ENCODE results near the gene ACP7. TPM values are rescaled to one million over a fixed set of nuclear protein-coding genes. Genes with fewer than 3 reads are reported as not detected.

ACP7 gene
- total RNA-seq, 1 donor, result not detected

DNA sequence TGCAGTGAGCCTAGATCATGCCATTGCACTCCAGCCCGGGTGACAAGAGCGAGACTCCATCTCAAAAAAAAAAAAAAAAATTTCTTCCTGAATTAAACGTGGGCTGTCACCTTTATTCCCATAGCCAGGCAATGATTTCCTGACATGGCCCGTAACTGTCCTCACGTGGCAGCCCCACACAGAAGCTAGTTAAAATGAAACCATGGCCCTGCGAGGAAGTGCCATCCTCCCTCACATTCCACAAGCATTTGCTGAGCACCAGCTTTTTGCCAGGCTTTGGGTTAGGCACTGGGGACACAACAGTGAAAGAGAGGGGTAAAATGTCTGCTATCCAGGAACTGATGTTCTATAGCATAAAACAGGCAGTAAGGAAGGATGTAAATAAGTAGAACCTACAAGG, 38.7 kb upstream of the ACP7 start:
- H2AFZ ChIP-seq (ENCODE audit: low read length), result no peak overlapping the region
- no peak overlapping the region for H3K4me2 ChIP-seq (ENCODE audit: insufficient read depth, low read length)
- H3K4me3 ChIP-seq (ENCODE audit: insufficient read depth, low read length), result no peak overlapping the region
- H3K27me3 ChIP-seq (ENCODE audit: insufficient read depth, low read length), result no peaks in the 10 kb centered on the region
- H3K4me1 ChIP-seq (ENCODE audit: insufficient read depth, low read length), result no peaks in the 10 kb centered on the region
- H3K36me3 ChIP-seq (ENCODE audit: insufficient read depth, low read length), result no peaks in the 10 kb centered on the region
- no peaks in the 10 kb centered on the region for H4K20me1 ChIP-seq (ENCODE audit: insufficient read depth, low read length)
- no peaks in the 10 kb centered on the region for H3K79me2 ChIP-seq (ENCODE audit: insufficient read depth, low read length)
- no peak overlapping the region for H3K27ac ChIP-seq (ENCODE audit: low read depth, low read length)
- TF ChIP-seq, protein P1, sequence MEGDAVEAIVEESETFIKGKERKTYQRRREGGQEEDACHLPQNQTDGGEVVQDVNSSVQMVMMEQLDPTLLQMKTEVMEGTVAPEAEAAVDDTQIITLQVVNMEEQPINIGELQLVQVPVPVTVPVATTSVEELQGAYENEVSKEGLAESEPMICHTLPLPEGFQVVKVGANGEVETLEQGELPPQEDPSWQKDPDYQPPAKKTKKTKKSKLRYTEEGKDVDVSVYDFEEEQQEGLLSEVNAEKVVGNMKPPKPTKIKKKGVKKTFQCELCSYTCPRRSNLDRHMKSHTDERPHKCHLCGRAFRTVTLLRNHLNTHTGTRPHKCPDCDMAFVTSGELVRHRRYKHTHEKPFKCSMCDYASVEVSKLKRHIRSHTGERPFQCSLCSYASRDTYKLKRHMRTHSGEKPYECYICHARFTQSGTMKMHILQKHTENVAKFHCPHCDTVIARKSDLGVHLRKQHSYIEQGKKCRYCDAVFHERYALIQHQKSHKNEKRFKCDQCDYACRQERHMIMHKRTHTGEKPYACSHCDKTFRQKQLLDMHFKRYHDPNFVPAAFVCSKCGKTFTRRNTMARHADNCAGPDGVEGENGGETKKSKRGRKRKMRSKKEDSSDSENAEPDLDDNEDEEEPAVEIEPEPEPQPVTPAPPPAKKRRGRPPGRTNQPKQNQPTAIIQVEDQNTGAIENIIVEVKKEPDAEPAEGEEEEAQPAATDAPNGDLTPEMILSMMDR (IDR thresholded peaks at IDR 0.05; ENCODE audit: extremely low read depth, low read depth, low read length), result no peak
- no peaks in the 10 kb centered on the region for H3K9me3 ChIP-seq (ENCODE audit: low read depth, low read length)
- DNase-seq (ENCODE audit: insufficient read length, low spot score, missing footprints), result no peak

DNA sequence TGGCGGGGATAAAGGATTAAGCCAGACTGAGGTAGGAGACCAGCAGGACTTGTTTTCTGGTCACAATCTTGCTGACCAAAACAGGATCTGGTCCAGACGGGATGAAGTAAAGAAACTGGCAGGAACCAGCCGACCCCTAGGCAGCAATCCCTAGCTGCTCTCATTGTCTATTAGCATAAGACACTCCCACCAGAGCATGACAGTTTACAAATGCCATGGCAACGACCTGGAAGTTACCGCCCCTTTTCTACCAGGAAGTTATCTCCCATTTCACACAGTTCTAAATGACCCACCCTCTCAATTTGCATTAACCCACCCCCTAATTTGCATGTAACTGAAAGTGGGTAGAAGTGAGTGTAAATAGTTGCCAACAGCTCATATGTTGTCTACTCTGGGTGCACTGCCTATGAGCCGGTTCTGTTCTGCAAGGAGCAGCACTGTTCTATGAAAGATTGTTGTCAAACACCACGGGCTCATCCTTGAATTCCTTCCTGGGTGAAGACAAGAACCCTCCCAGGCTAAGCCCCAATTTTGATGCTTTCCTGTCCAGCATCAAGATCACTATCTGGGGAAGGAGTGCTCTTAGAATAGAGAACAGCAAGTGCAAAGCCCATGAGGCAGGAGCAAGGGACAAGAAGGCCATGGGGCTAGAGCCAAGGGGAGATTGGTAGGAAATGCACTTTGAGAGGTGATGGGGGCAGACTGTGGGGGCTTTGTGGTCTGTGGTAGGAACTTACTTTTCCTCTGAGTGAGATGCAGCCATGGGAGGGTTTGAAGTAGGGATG, 37.9 kb upstream of the ACP7 start:
- no peaks in the 10 kb centered on the region for H3K27me3 ChIP-seq (ENCODE audit: insufficient read depth, low read length)
- no peak for DNase-seq (ENCODE audit: insufficient read length, low spot score, missing footprints)
- H3K27ac ChIP-seq (ENCODE audit: low read depth, low read length), result no peak overlapping the region
- no peak overlapping the region for H3K4me2 ChIP-seq (ENCODE audit: insufficient read depth, low read length)
- no peak overlapping the region for H2AFZ ChIP-seq (ENCODE audit: low read length)
- no peak overlapping the region for H3K4me3 ChIP-seq (ENCODE audit: insufficient read depth, low read length)
- H3K4me1 ChIP-seq (ENCODE audit: insufficient read depth, low read length), result no peaks in the 10 kb centered on the region
- TF ChIP-seq, protein P1 (IDR thresholded peaks at IDR 0.05; ENCODE audit: extremely low read depth, low read depth, low read length), result no peak
- H3K36me3 ChIP-seq (ENCODE audit: insufficient read depth, low read length), result no peaks in the 10 kb centered on the region
- no peaks in the 10 kb centered on the region for H4K20me1 ChIP-seq (ENCODE audit: insufficient read depth, low read length)
- no peaks in the 10 kb centered on the region for H3K9me3 ChIP-seq (ENCODE audit: low read depth, low read length)
- no peaks in the 10 kb centered on the region for H3K79me2 ChIP-seq (ENCODE audit: insufficient read depth, low read length)

DNA sequence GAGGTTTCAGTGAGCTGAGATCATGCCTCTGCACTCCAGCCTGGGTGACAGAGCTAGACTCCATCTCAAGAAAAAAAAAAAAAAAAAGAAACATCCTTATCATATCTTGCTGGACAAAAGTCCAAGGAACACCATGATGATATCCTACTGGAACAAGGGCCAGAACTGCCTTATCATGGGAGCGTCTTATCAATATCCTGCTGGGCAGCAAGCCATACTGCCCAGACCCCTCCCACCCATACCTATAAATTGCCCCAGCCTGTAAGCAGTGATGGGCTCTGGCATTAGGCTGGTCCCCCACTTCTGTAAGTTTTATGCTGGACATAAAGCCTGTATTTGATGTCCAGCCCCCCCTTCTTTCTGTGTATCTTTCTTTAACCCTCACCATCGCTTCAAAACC, 37.1 kb upstream of the ACP7 start:
- Histone ChIP-seq H2AFZ (ENCODE audit: low read length) (no peak overlapping the region), H4K20me1 (ENCODE audit: insufficient read depth, low read length) (no peaks in the 10 kb centered on the region), H3K27ac (ENCODE audit: low read depth, low read length) (no peak overlapping the region), H3K36me3 (ENCODE audit: insufficient read depth, low read length) (no peaks in the 10 kb centered on the region), H3K4me1 (ENCODE audit: insufficient read depth, low read length) (no peaks in the 10 kb centered on the region), H3K4me3 (ENCODE audit: insufficient read depth, low read length) (no peak overlapping the region), H3K4me2 (ENCODE audit: insufficient read depth, low read length) (no peak overlapping the region), H3K9me3 (ENCODE audit: low read depth, low read length) (no peaks in the 10 kb centered on the region), H3K79me2 (ENCODE audit: insufficient read depth, low read length) (no peaks in the 10 kb centered on the region), H3K27me3 (ENCODE audit: insufficient read depth, low read length) (no peaks in the 10 kb centered on the region)
- no peak for DNase-seq (ENCODE audit: insufficient read length, low spot score, missing footprints)
- TF ChIP-seq, protein P1 (IDR thresholded peaks at IDR 0.05; ENCODE audit: extremely low read depth, low read depth, low read length), result no peak

DNA sequence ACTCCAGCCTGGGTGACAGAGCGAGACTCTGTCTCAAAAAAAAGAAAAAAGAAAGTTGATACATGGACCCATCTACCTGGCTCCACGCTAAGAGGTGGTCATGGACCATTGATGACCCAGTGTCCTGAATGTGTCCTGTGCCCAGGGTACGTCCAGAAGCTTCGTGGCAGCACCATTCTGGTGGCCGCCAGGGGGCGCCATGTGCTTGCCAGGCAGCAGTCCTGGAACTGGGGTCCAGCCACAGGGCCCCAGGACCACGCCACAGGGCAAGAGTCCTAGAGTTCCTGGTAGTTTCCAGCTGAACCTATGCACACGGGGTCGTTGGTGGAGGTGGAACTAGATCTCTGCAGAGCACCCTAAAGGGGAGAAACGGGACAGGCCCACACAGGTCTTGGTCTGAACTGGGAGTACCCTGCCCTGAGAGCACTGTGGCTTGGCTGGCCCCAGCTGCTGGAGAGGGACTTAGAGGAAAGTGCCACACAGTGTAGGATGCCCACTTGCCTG, 31.9 kb upstream of the ACP7 start:
- no peaks in the 10 kb centered on the region for H4K20me1 ChIP-seq (ENCODE audit: insufficient read depth, low read length)
- DNase-seq (ENCODE audit: insufficient read length, low spot score, missing footprints), result peak; percentile 74
- H3K9me3 ChIP-seq (ENCODE audit: low read depth, low read length), result peaks cover 5% of the 10 kb centered on the region
- TF ChIP-seq, protein P1 (IDR thresholded peaks at IDR 0.05; ENCODE audit: extremely low read depth, low read depth, low read length), result peak; percentile 84
- no peaks in the 10 kb centered on the region for H3K79me2 ChIP-seq (ENCODE audit: insufficient read depth, low read length)
- H3K4me3 ChIP-seq (ENCODE audit: insufficient read depth, low read length), result no peak overlapping the region
- no peak overlapping the region for H3K27ac ChIP-seq (ENCODE audit: low read depth, low read length)
- H3K27me3 ChIP-seq (ENCODE audit: insufficient read depth, low read length), result no peaks in the 10 kb centered on the region
- no peak overlapping the region for H3K4me2 ChIP-seq (ENCODE audit: insufficient read depth, low read length)
- no peaks in the 10 kb centered on the region for H3K4me1 ChIP-seq (ENCODE audit: insufficient read depth, low read length)
- H2AFZ ChIP-seq (ENCODE audit: low read length), result no peak overlapping the region
- no peaks in the 10 kb centered on the region for H3K36me3 ChIP-seq (ENCODE audit: insufficient read depth, low read length)
